Liver (tissue), 3 donors: Measurements from ENCODE around the gene WDR49.

Experiments used
- EGR1 ChIP-seq, 2 donors: IDR thresholded peaks; 2 replicates each; pipeline ENCODE4 v1.6.1; 2016 to 2018; ENCODE audit warnings: antibody characterized with exemption in 2 of 2, low read depth in 2 of 2
- NR2F2 ChIP-seq: IDR thresholded peaks from 2 replicates; pipeline ENCODE4 v1.6.1; 2016; ENCODE audit warnings: antibody characterized with exemption
- RAD21 ChIP-seq, 2 donors: IDR thresholded peaks; 2 replicates each; pipeline ENCODE4 v1.6.1; 2016; ENCODE audit warnings: antibody characterized with exemption in 2 of 2, mild to moderate bottlenecking in 2 of 2
- SP1 ChIP-seq: IDR thresholded peaks from 2 replicates; pipeline ENCODE4 v1.6.1; 2018; ENCODE audit warnings: antibody characterized with exemption, mild to moderate bottlenecking
- TAF1 ChIP-seq: conservative IDR thresholded peaks from 2 replicates; pipeline ENCODE4 v1.6.1; 2016; ENCODE audit warnings: antibody characterized with exemption, mild to moderate bottlenecking
- TF ChIP-seq, protein P1 (sequence below): fragments of 150-350 bp; IDR thresholded peaks from 2 replicates; pipeline ENCODE4 v1.5.1; 2017; ENCODE audit warnings: improper control_type of control experiment, low read depth, low read length; ENCODE audit not compliant: missing input control
- TF ChIP-seq, protein P2 (sequence below): IDR thresholded peaks from 2 replicates; pipeline ENCODE4 v1.6.1; 2016; ENCODE audit warnings: antibody characterized with exemption
- TF ChIP-seq, protein P3 (sequence below): IDR thresholded peaks from 2 replicates; pipeline ENCODE4 v1.6.1; 2016; ENCODE audit warnings: antibody characterized with exemption
- TF ChIP-seq, protein P4 (sequence below): IDR thresholded peaks from 2 replicates; pipeline ENCODE4 v1.6.1; 2016; ENCODE audit warnings: antibody characterized with exemption, mild to moderate bottlenecking
- donor health status: healthy.
- donor health status: healthy.

DNA sequence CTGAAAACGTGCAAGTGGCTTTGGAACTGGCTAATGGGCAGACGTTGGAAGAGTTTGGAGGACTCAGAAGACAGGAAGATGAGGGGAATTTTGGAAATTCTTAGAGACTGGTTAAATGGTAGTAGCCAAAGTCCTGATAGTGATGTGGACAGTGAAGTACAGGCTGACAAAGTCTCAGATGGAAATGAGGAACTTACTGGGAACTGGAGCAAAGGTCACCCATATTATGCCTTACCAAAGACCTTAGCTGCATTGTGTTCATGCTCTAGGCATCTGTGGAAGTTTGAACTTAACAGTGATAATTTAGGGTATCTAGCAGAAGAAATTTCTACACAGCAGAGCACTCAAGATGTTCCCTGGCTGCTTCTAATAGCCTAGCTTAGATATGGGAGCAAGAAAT lies 151.3 kb downstream of the WDR49 start:
- TF ChIP-seq, protein P1, sequence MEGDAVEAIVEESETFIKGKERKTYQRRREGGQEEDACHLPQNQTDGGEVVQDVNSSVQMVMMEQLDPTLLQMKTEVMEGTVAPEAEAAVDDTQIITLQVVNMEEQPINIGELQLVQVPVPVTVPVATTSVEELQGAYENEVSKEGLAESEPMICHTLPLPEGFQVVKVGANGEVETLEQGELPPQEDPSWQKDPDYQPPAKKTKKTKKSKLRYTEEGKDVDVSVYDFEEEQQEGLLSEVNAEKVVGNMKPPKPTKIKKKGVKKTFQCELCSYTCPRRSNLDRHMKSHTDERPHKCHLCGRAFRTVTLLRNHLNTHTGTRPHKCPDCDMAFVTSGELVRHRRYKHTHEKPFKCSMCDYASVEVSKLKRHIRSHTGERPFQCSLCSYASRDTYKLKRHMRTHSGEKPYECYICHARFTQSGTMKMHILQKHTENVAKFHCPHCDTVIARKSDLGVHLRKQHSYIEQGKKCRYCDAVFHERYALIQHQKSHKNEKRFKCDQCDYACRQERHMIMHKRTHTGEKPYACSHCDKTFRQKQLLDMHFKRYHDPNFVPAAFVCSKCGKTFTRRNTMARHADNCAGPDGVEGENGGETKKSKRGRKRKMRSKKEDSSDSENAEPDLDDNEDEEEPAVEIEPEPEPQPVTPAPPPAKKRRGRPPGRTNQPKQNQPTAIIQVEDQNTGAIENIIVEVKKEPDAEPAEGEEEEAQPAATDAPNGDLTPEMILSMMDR, result no peak
- TF ChIP-seq RAD21 (IDR thresholded peaks at IDR 0.05), result no peak
- TF ChIP-seq NR2F2, result no peak
- TF ChIP-seq, protein P2, sequence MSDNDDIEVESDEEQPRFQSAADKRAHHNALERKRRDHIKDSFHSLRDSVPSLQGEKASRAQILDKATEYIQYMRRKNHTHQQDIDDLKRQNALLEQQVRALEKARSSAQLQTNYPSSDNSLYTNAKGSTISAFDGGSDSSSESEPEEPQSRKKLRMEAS, result no peak
- TF ChIP-seq SP1, result no peak
- TF ChIP-seq, protein P3, sequence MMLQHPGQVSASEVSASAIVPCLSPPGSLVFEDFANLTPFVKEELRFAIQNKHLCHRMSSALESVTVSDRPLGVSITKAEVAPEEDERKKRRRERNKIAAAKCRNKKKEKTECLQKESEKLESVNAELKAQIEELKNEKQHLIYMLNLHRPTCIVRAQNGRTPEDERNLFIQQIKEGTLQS, result no peak
- no peak for TF ChIP-seq EGR1 (IDR thresholded peaks at IDR 0.05; ENCODE audit: low read depth in 2 of 2)
- no peak for TF ChIP-seq TAF1
- TF ChIP-seq, protein P4, sequence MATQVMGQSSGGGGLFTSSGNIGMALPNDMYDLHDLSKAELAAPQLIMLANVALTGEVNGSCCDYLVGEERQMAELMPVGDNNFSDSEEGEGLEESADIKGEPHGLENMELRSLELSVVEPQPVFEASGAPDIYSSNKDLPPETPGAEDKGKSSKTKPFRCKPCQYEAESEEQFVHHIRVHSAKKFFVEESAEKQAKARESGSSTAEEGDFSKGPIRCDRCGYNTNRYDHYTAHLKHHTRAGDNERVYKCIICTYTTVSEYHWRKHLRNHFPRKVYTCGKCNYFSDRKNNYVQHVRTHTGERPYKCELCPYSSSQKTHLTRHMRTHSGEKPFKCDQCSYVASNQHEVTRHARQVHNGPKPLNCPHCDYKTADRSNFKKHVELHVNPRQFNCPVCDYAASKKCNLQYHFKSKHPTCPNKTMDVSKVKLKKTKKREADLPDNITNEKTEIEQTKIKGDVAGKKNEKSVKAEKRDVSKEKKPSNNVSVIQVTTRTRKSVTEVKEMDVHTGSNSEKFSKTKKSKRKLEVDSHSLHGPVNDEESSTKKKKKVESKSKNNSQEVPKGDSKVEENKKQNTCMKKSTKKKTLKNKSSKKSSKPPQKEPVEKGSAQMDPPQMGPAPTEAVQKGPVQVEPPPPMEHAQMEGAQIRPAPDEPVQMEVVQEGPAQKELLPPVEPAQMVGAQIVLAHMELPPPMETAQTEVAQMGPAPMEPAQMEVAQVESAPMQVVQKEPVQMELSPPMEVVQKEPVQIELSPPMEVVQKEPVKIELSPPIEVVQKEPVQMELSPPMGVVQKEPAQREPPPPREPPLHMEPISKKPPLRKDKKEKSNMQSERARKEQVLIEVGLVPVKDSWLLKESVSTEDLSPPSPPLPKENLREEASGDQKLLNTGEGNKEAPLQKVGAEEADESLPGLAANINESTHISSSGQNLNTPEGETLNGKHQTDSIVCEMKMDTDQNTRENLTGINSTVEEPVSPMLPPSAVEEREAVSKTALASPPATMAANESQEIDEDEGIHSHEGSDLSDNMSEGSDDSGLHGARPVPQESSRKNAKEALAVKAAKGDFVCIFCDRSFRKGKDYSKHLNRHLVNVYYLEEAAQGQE, result no peak
